ENCODE data around the gene MLANA.

MLANA gene

GRCh38 chr9:5846501-5846921 lies 44.2 kb upstream of the MLANA start:
- TF ChIP-seq CTCF (conservative IDR thresholded peaks at IDR 0.05; ENCODE audit: low read length), result no peak
- no peak overlapping the region for H3K4me3 ChIP-seq (ENCODE audit: low read length)
- peak; percentile 49 for DNase-seq (ENCODE audit: low read depth)

GRCh38 chr9:5848372-5848882 lies 42.3 kb upstream of the MLANA start:
- no peak for DNase-seq (ENCODE audit: low read depth)
- no peak overlapping the region for H3K4me3 ChIP-seq (ENCODE audit: low read length)
- no peak for TF ChIP-seq CTCF (conservative IDR thresholded peaks at IDR 0.05; ENCODE audit: low read length)

GRCh38 chr9:5850724-5851122 lies 40.0 kb upstream of the MLANA start:
- DNase-seq (ENCODE audit: low read depth), result no peak
- TF ChIP-seq CTCF (conservative IDR thresholded peaks at IDR 0.05; ENCODE audit: low read length), result no peak
- H3K4me3 ChIP-seq (ENCODE audit: low read length), result no peak overlapping the region

- TF ChIP-seq CTCF (conservative IDR thresholded peaks at IDR 0.05; ENCODE audit: low read length), result no peak
- H3K4me3 ChIP-seq (ENCODE audit: low read length), result no peak overlapping the region
- peak; percentile 67 for DNase-seq (ENCODE audit: low read depth)
Observed at GRCh38 chr9:5851445-5851844, 39.2 kb upstream of the MLANA start.

- H3K4me3 ChIP-seq (ENCODE audit: low read length), result no peak overlapping the region
- TF ChIP-seq CTCF (conservative IDR thresholded peaks at IDR 0.05; ENCODE audit: low read length), result no peak
- no peak for DNase-seq (ENCODE audit: low read depth)
Observed at GRCh38 chr9:5852987-5853386, 37.7 kb upstream of the MLANA start.

GRCh38 chr9:5853617-5854016 lies 37.1 kb upstream of the MLANA start:
- no peak for DNase-seq (ENCODE audit: low read depth)
- no peak for TF ChIP-seq CTCF (conservative IDR thresholded peaks at IDR 0.05; ENCODE audit: low read length)
- H3K4me3 ChIP-seq (ENCODE audit: low read length), result no peak overlapping the region

- H3K4me3 ChIP-seq (ENCODE audit: low read length), result no peak overlapping the region
- no peak for TF ChIP-seq CTCF (conservative IDR thresholded peaks at IDR 0.05; ENCODE audit: low read length)
- no peak for DNase-seq (ENCODE audit: low read depth)
Observed at GRCh38 chr9:5854063-5854790, 36.5 kb upstream of the MLANA start.

All from AG10803 (cell line).